ENCODE measurements around the gene SLAIN2.
"Not testable (repeated sequence)": the region's sequence is repeated elsewhere in the genome, so short reads cannot be mapped to it uniquely, and the experiment has no call there.

The SLAIN2 gene

GRCh38 chr4:48446642-48447041 is 105.3 kb downstream of the SLAIN2 start:
- DNase-seq: no peak

GRCh38 chr4:48449151-48449550 is 107.8 kb downstream of the SLAIN2 start:
- no peak for DNase-seq

GRCh38 chr4:48450740-48451139 is 109.4 kb downstream of the SLAIN2 start:
- no peak for DNase-seq

- not testable (repeated sequence) for DNase-seq
Measured at GRCh38 chr4:48451656-48452055, 110.3 kb downstream of the SLAIN2 start.

- no peak for DNase-seq
Measured at GRCh38 chr4:48454591-48454990, 113.3 kb downstream of the SLAIN2 start.

GRCh38 chr4:48461000-48461399 is 119.7 kb downstream of the SLAIN2 start:
- no peak for DNase-seq

GRCh38 chr4:48462363-48462762 is 121.0 kb downstream of the SLAIN2 start:
- DNase-seq: no peak

- no peak for DNase-seq
Measured at GRCh38 chr4:48467442-48467841, 126.1 kb downstream of the SLAIN2 start.

- DNase-seq: no peak
Measured at GRCh38 chr4:48467891-48468290, 126.6 kb downstream of the SLAIN2 start.

GRCh38 chr4:48470137-48470536 is 128.8 kb downstream of the SLAIN2 start:
- DNase-seq: no peak

GRCh38 chr4:48470570-48470969 is 129.2 kb downstream of the SLAIN2 start:
- no peak for DNase-seq

- no peak for DNase-seq
Measured at GRCh38 chr4:48472794-48473193, 131.5 kb downstream of the SLAIN2 start.

GRCh38 chr4:48475770-48476169 is 134.4 kb downstream of the SLAIN2 start:
- no peak for DNase-seq

Data from DMS153 (cell line).